ENCODE measurements around the gene TMEM41B.
"Not testable (repeated sequence)": the region's sequence is repeated elsewhere in the genome, so short reads cannot be mapped to it uniquely, and the experiment has no call there.

Gene TMEM41B

DNA sequence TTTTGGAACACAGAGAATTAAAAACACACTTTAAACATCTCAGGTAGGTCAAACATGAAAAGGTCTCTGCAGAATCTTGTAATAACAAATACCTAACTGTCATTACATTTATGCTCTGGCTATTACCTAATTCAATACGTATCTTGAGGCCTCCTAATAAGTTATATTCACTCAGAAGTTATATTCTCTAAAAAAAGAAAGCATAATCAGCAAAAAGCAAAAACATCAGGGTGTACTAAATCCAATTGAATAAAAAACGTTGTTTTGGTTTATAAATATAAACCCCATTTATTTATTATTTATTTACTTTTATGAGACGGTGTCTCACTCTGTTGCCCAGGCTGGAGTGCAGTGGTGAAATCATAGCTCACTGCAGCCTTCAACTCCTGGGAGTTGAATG is 10.2 kb downstream of the TMEM41B start:
- no peak for DNase-seq

GRCh38 chr11:9302448-9302847 is 11.9 kb downstream of the TMEM41B start:
- no peak for DNase-seq

DNA sequence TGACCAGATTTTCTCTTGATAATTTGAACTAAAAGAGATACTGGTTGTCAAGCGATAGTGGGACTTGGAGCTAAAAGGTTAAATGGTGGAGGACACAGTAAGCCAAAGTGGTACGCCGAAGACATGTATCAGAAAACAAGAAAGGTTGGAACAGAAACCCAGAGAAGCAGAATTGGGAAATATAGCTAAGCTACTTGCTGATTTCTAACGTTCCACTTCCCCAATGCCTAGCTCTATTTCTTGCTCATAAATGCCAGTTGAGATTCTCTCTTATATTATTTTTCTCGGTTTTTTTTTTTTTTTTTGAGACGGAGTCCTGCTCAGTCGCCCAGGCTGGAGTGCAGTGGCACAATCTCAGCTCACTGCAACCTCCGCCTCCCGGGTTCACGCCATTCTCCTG is 12.7 kb downstream of the TMEM41B start:
- DNase-seq, result no peak

GRCh38 chr11:9293646-9294045 is 20.7 kb downstream of the TMEM41B start:
- no peak for DNase-seq

GRCh38 chr11:9285850-9286587 is 28.4 kb downstream of the TMEM41B start:
- no peak for DNase-seq

GRCh38 chr11:9280655-9281301 is 33.6 kb downstream of the TMEM41B start:
- DNase-seq, result peak; percentile 27

DNA sequence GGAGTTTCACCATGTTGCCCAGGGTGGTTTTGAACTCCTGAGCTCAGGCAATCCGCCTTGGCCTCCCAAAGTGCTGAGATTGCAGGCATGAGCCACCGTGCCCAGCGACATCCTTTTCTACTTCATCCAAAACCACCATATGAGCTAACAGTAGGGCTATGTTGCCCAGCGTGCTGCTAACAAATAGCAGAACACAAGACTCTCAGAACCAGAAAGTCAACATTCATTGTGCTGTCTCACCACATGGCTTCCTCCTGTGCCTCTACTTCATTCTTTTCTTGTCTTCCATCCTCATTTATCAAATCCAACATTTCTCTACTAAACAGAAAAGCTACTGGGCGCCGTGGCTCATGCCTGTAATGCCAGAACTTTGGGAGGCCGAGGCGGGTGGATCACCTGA is 37.2 kb downstream of the TMEM41B start:
- no peak for DNase-seq

DNA sequence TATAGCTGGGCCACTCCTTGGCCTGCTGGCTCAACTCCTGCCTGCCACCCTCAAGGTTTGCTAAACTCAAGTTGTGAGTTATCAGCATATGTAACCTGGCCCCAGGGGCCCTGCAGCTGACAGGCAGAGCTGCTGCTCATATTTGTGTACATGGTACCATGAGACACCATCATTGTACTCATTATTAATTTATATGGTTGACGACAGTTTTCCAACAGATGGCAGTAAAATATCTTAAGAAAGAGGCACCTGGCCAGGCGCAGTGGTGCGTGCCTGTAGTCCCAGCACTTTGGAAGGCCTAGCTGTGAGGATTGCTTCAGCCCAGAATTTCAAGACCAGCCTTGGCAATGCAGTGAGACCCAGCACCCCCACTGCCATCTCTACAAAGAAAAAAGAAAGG is 37.8 kb downstream of the TMEM41B start:
- no peak for DNase-seq

GRCh38 chr11:9274499-9275258 is 39.7 kb downstream of the TMEM41B start:
- DNase-seq, result no peak

DNA sequence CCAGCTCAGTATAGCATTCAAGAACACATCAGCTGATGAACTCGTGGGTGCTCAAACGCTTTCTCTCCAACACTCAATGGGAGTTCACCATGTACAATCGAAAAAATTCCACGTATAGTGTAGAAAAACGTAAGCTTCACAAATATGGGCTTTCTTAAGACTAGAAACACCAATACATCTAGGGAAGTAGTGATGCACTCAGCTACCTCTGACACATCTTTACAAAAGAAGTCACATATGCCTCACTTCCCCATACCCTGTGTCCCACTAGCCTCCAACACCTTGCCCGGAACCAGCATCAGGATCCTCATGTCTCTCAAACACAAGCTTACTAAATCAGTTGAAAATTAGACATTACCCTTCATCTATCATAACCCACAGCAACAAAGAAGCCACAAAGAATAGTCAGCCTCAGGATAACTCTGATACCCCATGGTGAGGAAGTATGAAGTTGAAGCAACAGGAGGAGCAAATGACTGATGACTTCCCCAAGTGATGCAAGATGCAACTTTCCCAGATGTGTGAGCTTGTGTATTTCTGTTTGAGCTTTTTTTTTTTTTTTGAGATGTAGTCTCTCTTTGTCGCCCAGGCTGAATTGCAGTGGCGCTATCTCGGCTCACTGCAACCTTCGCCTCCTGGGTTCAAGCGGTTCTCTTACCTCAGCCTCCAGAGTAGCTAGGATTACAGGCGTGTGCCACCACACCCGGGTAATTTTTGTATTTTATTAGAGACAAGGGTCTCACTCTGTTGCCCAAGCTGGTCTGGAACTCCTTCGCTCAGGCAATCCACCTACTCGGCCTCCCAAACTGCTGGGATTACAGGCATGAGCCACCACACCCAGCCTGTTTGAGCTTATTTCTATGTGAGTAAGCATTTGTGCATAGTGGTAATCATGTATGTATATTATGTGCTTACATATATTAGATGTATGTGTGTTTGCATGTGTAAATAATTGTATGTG is 40.7 kb downstream of the TMEM41B start:
- no peak for DNase-seq

GRCh38 chr11:9269492-9270013 is 44.8 kb downstream of the TMEM41B start:
- DNase-seq, result no peak

DNA sequence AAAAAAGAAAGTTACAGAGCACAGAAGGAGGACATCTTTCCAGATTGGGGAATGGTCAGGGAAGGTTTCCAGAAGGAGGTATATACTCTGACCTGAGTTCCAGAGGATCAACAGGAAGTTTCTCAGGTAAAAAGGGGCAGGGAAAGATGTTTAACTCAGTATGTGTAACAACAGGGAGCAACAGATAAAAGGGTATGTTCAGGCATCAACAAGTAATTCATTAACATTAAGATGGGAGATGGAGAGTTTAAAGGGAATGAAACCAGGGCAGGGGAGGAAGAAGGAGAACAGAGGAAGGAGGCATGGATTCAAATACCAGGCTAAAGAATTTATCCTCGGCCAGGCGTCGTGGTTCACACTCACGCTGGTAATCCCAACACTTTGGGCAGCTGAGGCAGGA is 46.7 kb downstream of the TMEM41B start:
- no peak for DNase-seq

DNA sequence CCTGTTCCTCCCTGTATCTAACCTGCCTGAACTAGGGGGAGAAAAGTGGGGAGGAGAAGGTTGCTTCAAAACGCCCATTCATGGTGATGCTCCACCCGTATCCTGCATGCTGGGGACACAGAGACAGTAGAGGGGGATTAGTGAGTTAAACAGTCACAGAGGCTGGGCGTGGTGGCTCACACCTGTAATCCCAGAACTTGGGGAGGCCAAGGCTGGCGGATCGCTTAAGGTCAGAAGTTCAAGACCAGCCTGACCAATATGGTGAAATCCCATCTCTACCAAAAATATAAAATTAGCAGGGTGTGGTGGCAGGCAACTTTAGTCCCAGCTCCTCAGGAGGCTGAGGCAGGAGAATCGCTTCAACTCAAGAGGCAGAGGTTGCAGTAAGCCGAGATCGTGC is 47.5 kb downstream of the TMEM41B start:
- DNase-seq, result no peak

DNA sequence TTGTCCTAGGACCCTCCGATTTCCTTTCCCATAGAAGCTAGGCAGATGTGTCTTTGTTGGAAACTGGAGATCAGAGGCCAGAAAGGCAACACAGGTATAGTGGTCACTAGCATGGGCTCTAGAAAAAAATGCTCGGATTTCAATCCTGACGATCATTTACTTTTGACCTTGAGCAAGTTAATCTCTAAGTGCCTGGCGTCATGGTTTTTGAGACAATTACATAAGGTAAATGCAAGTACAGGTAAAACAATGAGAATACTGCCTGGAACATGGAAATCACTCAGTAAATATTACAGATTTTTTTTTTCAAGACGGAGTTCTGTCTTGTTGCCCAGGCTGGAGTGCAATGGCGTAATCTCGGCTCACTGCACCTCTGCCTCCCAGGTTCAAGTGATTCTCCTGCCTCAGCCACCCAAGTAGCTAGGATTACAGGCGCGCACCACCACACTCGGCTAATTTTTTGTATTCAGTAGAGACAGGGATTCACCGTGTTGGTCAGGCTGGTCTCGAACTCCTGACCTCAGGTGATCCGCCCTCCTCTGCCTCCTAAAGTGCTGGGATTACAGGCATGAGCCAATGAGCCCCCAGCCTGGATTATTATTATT is 48.2 kb downstream of the TMEM41B start:
- DNase-seq, result no peak

DNA sequence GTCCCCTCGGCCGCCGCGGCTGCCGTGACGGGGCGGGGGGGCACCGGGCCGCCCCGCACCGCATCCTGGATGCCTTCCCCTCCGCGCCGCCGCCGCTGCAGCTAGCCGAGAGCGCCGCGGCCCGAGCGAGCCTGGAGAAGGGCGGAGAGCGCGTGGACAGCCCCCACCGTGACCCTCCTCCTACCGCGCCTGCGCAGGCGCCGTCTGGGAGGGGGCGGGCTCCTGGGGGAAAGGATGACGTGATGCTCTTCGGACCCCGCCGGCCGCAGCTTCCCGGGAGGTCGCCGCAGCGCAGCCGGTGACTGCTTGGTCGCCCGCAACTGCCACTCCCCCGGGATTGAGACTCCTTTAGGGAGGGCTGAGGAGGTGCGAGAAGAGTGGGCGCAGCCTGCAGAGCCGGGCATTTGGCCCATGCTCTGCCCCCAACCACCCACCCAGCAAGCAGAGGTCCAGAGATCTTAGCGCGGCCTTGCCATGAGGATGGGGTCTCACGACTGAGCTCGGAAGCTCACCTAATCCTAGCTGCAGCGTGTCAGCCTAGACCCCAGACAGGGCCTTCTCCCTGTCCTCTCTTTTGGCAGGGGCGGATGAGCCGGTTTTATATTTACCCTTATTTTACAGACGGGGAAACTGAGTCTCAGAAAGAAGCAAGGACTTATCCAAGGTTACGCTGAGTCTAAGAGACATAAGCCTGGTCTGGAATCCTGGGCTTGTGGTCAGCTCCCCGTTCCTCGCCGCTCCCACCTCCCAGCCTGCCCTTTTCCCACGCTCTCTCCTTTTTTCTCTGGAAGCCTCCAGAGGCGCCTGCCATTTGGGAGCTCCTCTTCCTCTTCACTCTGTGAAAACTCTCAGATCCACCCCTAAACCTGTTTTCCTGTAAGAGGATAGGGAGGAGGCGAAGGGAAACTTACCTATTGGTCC is 48.9 kb downstream of the TMEM41B start, which contains the start of gene DENND5A:
Gene DENND5A (minus strand): TSS at position 140 of the 921 bp plus-strand sequence. CDS start 281 bp downstream, outside the sequence.
- DNase-seq, result peak; percentile 64

GRCh38 chr11:9264316-9265210 is 49.8 kb downstream of the TMEM41B start:
- peak; percentile 40 for DNase-seq

DNA sequence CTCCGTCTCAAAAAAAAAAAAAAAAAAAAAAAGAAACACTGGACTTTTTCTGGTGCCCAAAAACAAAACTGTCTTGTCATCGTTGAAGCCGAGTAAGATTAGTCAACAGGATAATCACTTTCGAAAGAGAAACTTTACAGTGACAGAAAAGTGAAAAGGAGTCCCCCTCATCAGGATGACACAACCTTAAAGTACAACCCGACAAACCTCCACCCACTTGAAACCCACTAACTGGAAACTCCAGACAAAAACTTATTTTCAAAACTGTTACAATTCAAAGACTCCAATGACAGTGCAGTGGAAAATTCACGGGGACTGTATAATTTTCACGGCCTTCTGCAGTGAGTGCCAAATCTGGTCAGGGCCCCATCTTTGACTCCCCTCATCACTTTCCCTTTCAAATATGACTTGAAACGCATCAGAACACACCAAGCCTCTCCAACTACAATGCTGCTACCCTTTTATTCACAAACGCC is 50.5 kb downstream of the TMEM41B start:
- peak; percentile 33 for DNase-seq

GRCh38 chr11:9260838-9261146 is 53.6 kb downstream of the TMEM41B start:
- not testable (repeated sequence) for DNase-seq

DNA sequence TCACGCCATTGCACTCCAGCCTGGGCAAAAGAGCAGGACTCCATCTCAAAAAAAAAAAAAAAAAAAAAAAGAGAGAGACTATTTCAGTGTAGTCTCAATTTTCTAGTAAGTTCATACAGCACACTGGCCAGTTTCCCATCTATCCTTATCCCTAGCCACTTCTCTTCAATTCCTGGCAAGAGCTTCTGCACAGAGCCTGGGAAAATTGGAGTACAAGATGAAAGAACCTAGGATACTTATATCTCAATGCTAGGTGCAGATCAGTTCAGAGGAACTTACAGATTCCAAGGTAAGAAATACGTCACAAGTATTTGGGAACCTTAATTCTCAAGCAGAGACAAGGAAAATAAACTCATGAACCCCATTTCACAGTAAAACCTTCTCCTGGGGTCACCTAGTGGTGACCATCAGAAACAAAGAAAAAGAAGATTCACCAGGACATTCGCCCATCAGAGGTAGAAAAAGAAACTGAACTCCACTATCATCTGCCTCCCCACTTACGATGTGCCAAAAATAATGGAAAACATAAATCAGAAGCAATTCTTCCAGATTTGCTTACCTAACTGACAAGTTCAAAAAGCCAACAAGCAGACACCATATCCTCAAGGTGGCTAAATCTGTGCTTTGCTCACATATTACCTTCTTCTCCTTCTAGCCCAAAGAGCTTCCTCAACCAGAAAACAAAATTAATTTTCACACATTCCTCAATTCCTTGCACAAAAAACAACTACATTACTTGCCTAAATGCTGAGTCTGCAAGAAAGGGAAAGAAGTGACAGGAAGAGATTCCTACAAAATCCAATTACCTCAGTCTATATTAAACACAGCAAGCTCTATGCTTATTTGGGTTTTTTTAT is 54.2 kb downstream of the TMEM41B start:
- no peak for DNase-seq

Data from stimulated activated CD4-positive, alpha-beta T cell treated with anti-CD3 and anti-CD28 coated beads, Interleukin-4, amount 100 ng/mL, for 1 hour (primary cell).